HG02981 (cell line): ENCODE data around the gene GLUL.

Source experiments
- ATAC-seq: cut with Tn5 transposase; IDR thresholded peaks from one replicate; pipeline ENCODE4 v1.9.1; 2021; ENCODE audit warnings: mild to moderate bottlenecking, moderate library complexity; ENCODE audit not compliant: unreplicated experiment

GLUL gene

DNA sequence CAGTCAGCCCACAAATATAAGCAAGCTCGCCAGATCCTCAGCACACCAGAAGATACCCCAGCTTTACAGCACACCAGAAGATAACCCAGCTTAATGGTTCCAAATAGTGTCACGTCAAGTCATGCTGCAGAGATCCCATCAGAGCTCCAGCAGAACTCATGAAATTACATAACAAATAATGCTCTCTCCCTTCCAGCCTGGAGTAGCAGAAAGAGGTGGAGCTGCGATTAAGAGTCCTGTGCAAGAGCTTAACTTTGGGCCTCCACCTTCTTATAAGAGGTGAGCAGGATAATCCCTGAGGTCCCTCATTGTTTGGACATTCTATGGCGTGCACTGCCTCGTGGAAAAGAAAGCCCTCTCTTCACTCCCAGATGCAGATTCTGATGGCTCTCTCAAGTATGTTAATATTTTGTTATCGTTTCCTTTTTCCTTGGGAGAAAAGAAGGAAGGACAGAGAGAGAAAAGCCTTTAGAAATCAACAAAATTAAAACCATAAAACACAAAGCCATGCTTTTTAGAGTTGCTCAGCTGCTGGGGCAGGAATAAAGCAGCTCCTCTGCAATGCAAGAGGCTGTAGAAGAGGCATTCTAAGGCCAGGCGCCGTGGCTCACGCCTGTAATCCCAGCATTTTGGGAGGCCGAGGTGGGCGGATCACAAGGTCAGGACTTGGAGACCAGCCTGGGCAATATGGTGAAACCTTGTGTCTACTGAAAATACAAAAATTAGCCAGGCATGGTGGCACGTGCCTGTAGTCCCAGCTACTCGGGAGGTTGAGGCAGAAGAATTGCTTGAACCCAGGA, 59.1 kb downstream of the GLUL start:
- ATAC-seq, result no peak
